HAP-1 (cell line): ENCODE results near the gene ADCY3.

Source experiments
- DNase-seq, 2 experiments: peaks; one replicate each; pipeline ENCODE4 v3.0.0-alpha.2; 2016 to 2020; ENCODE audit warnings: low spot score in 2 of 2
- H3K27me3 ChIP-seq: fragments of 250-450 bp; sonication (Bioruptor Pico); 2 replicates; pipeline ENCODE4 v1.5.1; 2020; ENCODE audit warnings: low read depth, mild to moderate bottlenecking, moderate library complexity
- H3K36me3 ChIP-seq: fragments of 250-450 bp; sonication (Bioruptor Pico); replicated peaks from 2 replicates; pipeline ENCODE4 v1.5.1; 2020; ENCODE audit warnings: mild to moderate bottlenecking
- H3K4me1 ChIP-seq: fragments of 250-450 bp; sonication (Bioruptor Pico); 2 replicates; pipeline ENCODE4 v1.5.1; 2020; ENCODE audit warnings: mild to moderate bottlenecking
- H3K4me3 ChIP-seq: fragments of 250-450 bp; sonication (Bioruptor Pico); 2 replicates; pipeline ENCODE4 v1.5.1; 2020; ENCODE audit warnings: mild to moderate bottlenecking, moderate library complexity
- H3K9me3 ChIP-seq: fragments of 250-450 bp; sonication (Bioruptor Pico); 2 replicates; pipeline ENCODE4 v1.5.1; 2020; ENCODE audit warnings: mild to moderate bottlenecking, moderate library complexity
- in situ Hi-C: fragments of 300-500 bp; cut with MboI; formaldehyde crosslinking; loops from 3 replicates; pipeline ENCODE4 v1.14.3; 2020; ENCODE audit warnings: low sequenced_read_pairs, inconsistent platforms, mixed read lengths

The ADCY3 gene

GRCh38 chr2:24920809-24921441, 888 bp upstream of the ADCY3 start:
- DNase-seq = peak; percentile 37 to 57
- Histone ChIP-seq H3K4me1 (peaks cover 19% of the 10 kb centered on the region), H3K9me3 (no peaks in the 10 kb centered on the region), H3K4me3 (peak overlapping the region; percentile 55), H3K36me3 (peaks cover 17% of the 10 kb centered on the region), H3K27me3 (no peaks in the 10 kb centered on the region)
- in situ Hi-C loops = no loop called here

- Histone ChIP-seq H3K36me3 (peaks cover 29% of the 10 kb centered on the region), H3K4me3 (peak overlapping the region; percentile 46), H3K27me3 (no peaks in the 10 kb centered on the region), H3K4me1 (peaks cover 19% of the 10 kb centered on the region), H3K9me3 (no peaks in the 10 kb centered on the region)
- DNase-seq = peak in 1 of 2 experiments; percentile 29
- in situ Hi-C loops = no loop called here
Observed at GRCh38 chr2:24919506-24920097, 435 bp downstream of the ADCY3 start.

- in situ Hi-C loops = no loop called here
Observed at GRCh38 chr2:24919037-24919505, 966 bp downstream of the ADCY3 start.

GRCh38 chr2:24918326-24919036, 1.6 kb downstream of the ADCY3 start:
- DNase-seq = no peak
- in situ Hi-C loops = no loop called here
- Histone ChIP-seq H3K4me1 (peaks cover 19% of the 10 kb centered on the region), H3K9me3 (no peaks in the 10 kb centered on the region), H3K27me3 (no peaks in the 10 kb centered on the region), H3K36me3 (peaks cover 35% of the 10 kb centered on the region), H3K4me3 (peak overlapping the region; percentile 46)

More at GRCh38 chr2:24919037-24919505, 966 bp downstream of the ADCY3 start:
- Histone ChIP-seq H3K4me3 (peak overlapping the region; percentile 46), H3K9me3 (no peaks in the 10 kb centered on the region), H3K36me3 (peaks cover 33% of the 10 kb centered on the region), H3K4me1 (peaks cover 19% of the 10 kb centered on the region), H3K27me3 (no peaks in the 10 kb centered on the region)
- DNase-seq = peak; percentile 20 to 58

- H3K36me3 ChIP-seq = peaks cover 35% of the 10 kb centered on the region
- no peaks in the 10 kb centered on the region for H3K9me3 ChIP-seq
Observed at GRCh38 chr2:24917731-24918325, 2.2 kb downstream of the ADCY3 start.

GRCh38 chr2:24917086-24917485, 3.0 kb downstream of the ADCY3 start:
- peaks cover 39% of the 10 kb centered on the region for H3K36me3 ChIP-seq
- no peaks in the 10 kb centered on the region for H3K27me3 ChIP-seq
- no peak for DNase-seq
- no peak overlapping the region; the same call in 1 of the 2 replicates for H3K4me3 ChIP-seq
- peaks cover 19% of the 10 kb centered on the region for H3K4me1 ChIP-seq
- in situ Hi-C loops = no loop called here
- H3K9me3 ChIP-seq = no peaks in the 10 kb centered on the region

More at GRCh38 chr2:24917731-24918325, 2.2 kb downstream of the ADCY3 start:
- Histone ChIP-seq H3K27me3 (no peaks in the 10 kb centered on the region), H3K4me1 (peaks cover 19% of the 10 kb centered on the region), H3K4me3 (peak overlapping the region; percentile 46; the same call in 1 of the 2 replicates)
- DNase-seq = no peak
- in situ Hi-C loops = no loop called here

- no peak overlapping the region for H3K4me3 ChIP-seq
- H3K4me1 ChIP-seq = peaks cover 14% of the 10 kb centered on the region
- in situ Hi-C loops = no loop called here
- H3K9me3 ChIP-seq = no peaks in the 10 kb centered on the region
- DNase-seq = no peak
- peaks cover 45% of the 10 kb centered on the region for H3K36me3 ChIP-seq
- no peaks in the 10 kb centered on the region for H3K27me3 ChIP-seq
Observed at GRCh38 chr2:24915796-24916195, 4.2 kb downstream of the ADCY3 start.

- H3K4me3 ChIP-seq = no peak overlapping the region
- H3K36me3 ChIP-seq = peaks cover 45% of the 10 kb centered on the region
- H3K27me3 ChIP-seq = no peaks in the 10 kb centered on the region
- DNase-seq = no peak
- in situ Hi-C loops = no loop called here
- H3K9me3 ChIP-seq = no peaks in the 10 kb centered on the region
- H3K4me1 ChIP-seq = peaks cover 14% of the 10 kb centered on the region
Observed at GRCh38 chr2:24915175-24915574, 4.9 kb downstream of the ADCY3 start.

GRCh38 chr2:24914713-24915112, 5.3 kb downstream of the ADCY3 start:
- in situ Hi-C loops = no loop called here
- H3K4me3 ChIP-seq = no peak overlapping the region
- H3K36me3 ChIP-seq = peaks cover 45% of the 10 kb centered on the region
- H3K4me1 ChIP-seq = peaks cover 14% of the 10 kb centered on the region
- no peak for DNase-seq
- H3K9me3 ChIP-seq = no peaks in the 10 kb centered on the region
- H3K27me3 ChIP-seq = no peaks in the 10 kb centered on the region

GRCh38 chr2:24913911-24914310, 6.1 kb downstream of the ADCY3 start:
- Histone ChIP-seq H3K36me3 (peaks cover 45% of the 10 kb centered on the region), H3K27me3 (no peaks in the 10 kb centered on the region), H3K9me3 (no peaks in the 10 kb centered on the region), H3K4me3 (no peak overlapping the region), H3K4me1 (peaks cover 14% of the 10 kb centered on the region)
- in situ Hi-C loops = no loop called here
- DNase-seq = no peak

GRCh38 chr2:24912986-24913385, 7.1 kb downstream of the ADCY3 start:
- Histone ChIP-seq H3K9me3 (no peaks in the 10 kb centered on the region), H3K4me3 (no peak overlapping the region), H3K27me3 (no peaks in the 10 kb centered on the region), H3K36me3 (peaks cover 40% of the 10 kb centered on the region), H3K4me1 (peaks cover 7% of the 10 kb centered on the region; the same call in 1 of the 2 replicates)
- in situ Hi-C loops = no loop called here
- no peak for DNase-seq

- in situ Hi-C loops = no loop called here
- Histone ChIP-seq H3K4me3 (no peak overlapping the region), H3K36me3 (peaks cover 35% of the 10 kb centered on the region), H3K4me1 (peaks cover 3% of the 10 kb centered on the region; the same call in 1 of the 2 replicates), H3K9me3 (no peaks in the 10 kb centered on the region), H3K27me3 (no peaks in the 10 kb centered on the region)
- no peak for DNase-seq
Observed at GRCh38 chr2:24912523-24912922, 7.5 kb downstream of the ADCY3 start.

- Histone ChIP-seq H3K4me1 (no peaks in the 10 kb centered on the region), H3K4me3 (no peak overlapping the region), H3K27me3 (no peaks in the 10 kb centered on the region), H3K36me3 (peaks cover 28% of the 10 kb centered on the region), H3K9me3 (no peaks in the 10 kb centered on the region)
- DNase-seq = no peak
- in situ Hi-C loops = no loop called here
Observed at GRCh38 chr2:24910245-24910644, 9.8 kb downstream of the ADCY3 start.
